Mucosa of stomach (tissue), 1 donor: ENCODE measurements around the gene CDRT4.

Experiments used
- H3K27me3 ChIP-seq: one replicate; pipeline ENCODE4 v1.7.0; 2013; ENCODE audit warnings: mild to moderate bottlenecking, low read length; ENCODE audit not compliant: control insufficient read depth, insufficient read depth
- H3K36me3 ChIP-seq: one replicate; pipeline ENCODE4 v1.7.0; 2013; ENCODE audit warnings: low read length; ENCODE audit not compliant: control insufficient read depth, insufficient read depth
- H3K4me1 ChIP-seq: one replicate; pipeline ENCODE4 v1.7.0; 2013; ENCODE audit warnings: mild to moderate bottlenecking, low read length; ENCODE audit not compliant: control insufficient read depth, insufficient read depth
- H3K4me3 ChIP-seq: one replicate; pipeline ENCODE4 v1.7.0; 2013; ENCODE audit warnings: low read length
- H3K9ac ChIP-seq: one replicate; pipeline ENCODE4 v1.7.0; 2013; ENCODE audit warnings: mild to moderate bottlenecking, low read length, moderate library complexity
- H3K9me3 ChIP-seq: one replicate; pipeline ENCODE4 v1.7.0; 2013; ENCODE audit warnings: mild to moderate bottlenecking, low read length, moderate library complexity; ENCODE audit not compliant: control insufficient read depth
- donor health status: Pancreatic carcinoma.

Gene CDRT4

DNA sequence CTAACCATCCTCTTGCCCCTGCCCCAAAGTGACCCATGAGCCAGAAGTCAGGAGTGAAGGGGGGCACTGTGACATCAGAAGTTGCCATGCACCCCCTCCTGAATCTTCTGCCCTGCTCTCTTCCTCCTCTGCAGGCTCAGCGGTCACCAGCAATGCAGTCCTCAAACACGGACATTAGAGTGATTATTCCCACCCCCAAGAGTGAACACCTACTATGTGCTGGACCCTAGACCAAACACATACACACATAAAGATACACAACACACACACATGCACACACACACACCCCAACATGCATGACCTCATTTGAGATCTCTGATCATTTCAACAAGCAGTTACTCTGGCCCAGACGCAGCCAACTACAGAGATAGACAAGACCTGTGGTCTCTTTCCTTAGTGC lies at the start of gene CDRT4:
TSS of gene CDRT4 (minus strand) at position 30 of the 400 bp plus-strand sequence. CDS start 27,383 bp downstream, outside the sequence.
- no peaks in the 10 kb centered on the region for H3K36me3 ChIP-seq
- H3K9ac ChIP-seq: no peak within 1 kb of the TSS
- H3K4me1 ChIP-seq: peaks cover 3% of the 10 kb centered on the region
- H3K4me3 ChIP-seq: no peak within 1 kb of the TSS
- no peaks in the 10 kb centered on the region for H3K9me3 ChIP-seq
- no peaks in the 10 kb centered on the region for H3K27me3 ChIP-seq

- Histone ChIP-seq H3K36me3 (no peaks in the 10 kb centered on the region), H3K9me3 (no peaks in the 10 kb centered on the region), H3K9ac (no peak overlapping the region), H3K27me3 (no peaks in the 10 kb centered on the region), H3K4me3 (no peak overlapping the region), H3K4me1 (no peaks in the 10 kb centered on the region)
These were observed 48.7 kb upstream of the CDRT4 start for GRCh38 chr17:15516150-15516549.

GRCh38 chr17:15514469-15514868 lies 47.0 kb upstream of the CDRT4 start:
- Histone ChIP-seq H3K9me3 (no peaks in the 10 kb centered on the region), H3K4me1 (no peaks in the 10 kb centered on the region), H3K4me3 (no peak overlapping the region), H3K9ac (no peak overlapping the region), H3K27me3 (no peaks in the 10 kb centered on the region), H3K36me3 (no peaks in the 10 kb centered on the region)

- Histone ChIP-seq H3K4me1 (no peaks in the 10 kb centered on the region), H3K9ac (no peak overlapping the region), H3K36me3 (no peaks in the 10 kb centered on the region), H3K9me3 (no peaks in the 10 kb centered on the region), H3K4me3 (no peak overlapping the region), H3K27me3 (no peaks in the 10 kb centered on the region)
These were observed 46.5 kb upstream of the CDRT4 start for GRCh38 chr17:15513856-15514459.

DNA sequence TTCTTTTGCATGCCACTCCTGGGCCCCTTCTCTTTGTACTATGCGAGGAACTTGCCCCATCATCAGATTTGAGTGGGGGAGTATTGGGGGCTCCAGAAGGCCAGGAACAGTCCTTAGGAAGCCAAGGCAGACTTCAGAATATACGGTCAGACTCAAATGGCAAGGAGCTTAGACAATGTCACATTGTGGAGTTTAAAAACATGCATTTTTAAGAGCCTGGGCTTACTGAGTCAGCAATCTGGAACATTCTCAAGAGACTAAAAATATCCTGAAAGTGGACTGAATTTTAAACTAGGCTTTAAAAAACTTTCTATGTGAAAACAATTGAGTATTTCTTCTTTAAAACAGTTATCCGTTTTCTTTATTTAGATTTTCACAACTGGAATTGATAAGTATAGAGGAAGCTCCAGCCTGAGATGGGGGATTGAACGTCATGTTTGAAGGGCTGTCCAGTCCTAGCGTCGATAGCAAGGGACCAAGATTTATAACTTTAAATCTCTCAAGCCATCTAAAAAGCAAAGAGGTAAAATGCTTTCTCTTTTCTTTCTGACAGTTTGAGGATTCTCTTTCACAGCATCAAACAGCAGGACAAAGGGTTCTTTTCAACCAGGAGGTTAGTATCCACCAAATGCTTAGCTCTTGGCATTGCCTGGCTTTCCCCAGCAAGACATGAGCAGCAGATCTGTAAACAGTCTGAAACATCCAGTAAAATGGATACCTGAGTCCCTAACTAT lies 45.8 kb upstream of the CDRT4 start:
- Histone ChIP-seq H3K9me3 (no peaks in the 10 kb centered on the region), H3K4me1 (no peaks in the 10 kb centered on the region), H3K9ac (no peak overlapping the region), H3K27me3 (no peaks in the 10 kb centered on the region), H3K36me3 (no peaks in the 10 kb centered on the region), H3K4me3 (no peak overlapping the region)

- Histone ChIP-seq H3K27me3 (no peaks in the 10 kb centered on the region), H3K4me3 (no peak overlapping the region), H3K4me1 (no peaks in the 10 kb centered on the region), H3K9ac (no peak overlapping the region), H3K36me3 (no peaks in the 10 kb centered on the region), H3K9me3 (no peaks in the 10 kb centered on the region)
These were observed 44.8 kb upstream of the CDRT4 start for GRCh38 chr17:15512071-15512709.

GRCh38 chr17:15511142-15511541 lies 43.7 kb upstream of the CDRT4 start:
- Histone ChIP-seq H3K9me3 (no peaks in the 10 kb centered on the region), H3K9ac (no peak overlapping the region), H3K27me3 (no peaks in the 10 kb centered on the region), H3K4me1 (no peaks in the 10 kb centered on the region), H3K36me3 (no peaks in the 10 kb centered on the region), H3K4me3 (no peak overlapping the region)

DNA sequence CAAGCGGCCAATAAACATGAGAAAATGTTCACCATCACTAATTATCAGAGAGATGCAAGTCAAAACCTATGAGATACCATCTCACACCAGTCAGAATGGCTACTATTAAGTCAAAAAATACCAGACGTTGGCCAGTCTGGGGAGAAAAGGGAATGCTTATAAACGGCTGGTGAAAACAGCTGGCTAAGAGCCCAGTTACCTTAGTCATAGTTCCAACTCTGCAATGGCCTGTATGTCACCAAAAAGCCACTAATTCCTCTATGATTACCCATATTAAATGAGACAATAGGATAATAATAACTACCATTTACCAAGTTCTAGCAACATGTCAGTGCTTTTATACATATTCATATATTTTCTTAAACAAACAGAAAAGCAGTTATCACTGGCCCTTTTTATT lies 42.9 kb upstream of the CDRT4 start:
- Histone ChIP-seq H3K36me3 (no peaks in the 10 kb centered on the region), H3K4me1 (no peaks in the 10 kb centered on the region), H3K4me3 (no peak overlapping the region), H3K27me3 (no peaks in the 10 kb centered on the region), H3K9ac (no peak overlapping the region), H3K9me3 (no peaks in the 10 kb centered on the region)

- Histone ChIP-seq H3K9ac (no peak overlapping the region), H3K4me1 (no peaks in the 10 kb centered on the region), H3K27me3 (no peaks in the 10 kb centered on the region), H3K36me3 (no peaks in the 10 kb centered on the region), H3K4me3 (no peak overlapping the region), H3K9me3 (no peaks in the 10 kb centered on the region)
These were observed 41.7 kb upstream of the CDRT4 start for GRCh38 chr17:15509095-15509494.

- H3K27me3 ChIP-seq: no peaks in the 10 kb centered on the region
- H3K9me3 ChIP-seq: no peaks in the 10 kb centered on the region
- H3K36me3 ChIP-seq: no peaks in the 10 kb centered on the region
- no peaks in the 10 kb centered on the region for H3K4me1 ChIP-seq
- no peak overlapping the region for H3K9ac ChIP-seq
- no peak overlapping the region for H3K4me3 ChIP-seq
These were observed 41.0 kb upstream of the CDRT4 start for GRCh38 chr17:15508466-15508865.

GRCh38 chr17:15507896-15508295 lies 40.5 kb upstream of the CDRT4 start:
- no peaks in the 10 kb centered on the region for H3K4me1 ChIP-seq
- no peaks in the 10 kb centered on the region for H3K36me3 ChIP-seq
- no peaks in the 10 kb centered on the region for H3K27me3 ChIP-seq
- no peaks in the 10 kb centered on the region for H3K9me3 ChIP-seq
- no peak overlapping the region for H3K4me3 ChIP-seq
- H3K9ac ChIP-seq: no peak overlapping the region

- H3K9ac ChIP-seq: no peak overlapping the region
- H3K27me3 ChIP-seq: no peaks in the 10 kb centered on the region
- H3K4me1 ChIP-seq: no peaks in the 10 kb centered on the region
- H3K4me3 ChIP-seq: no peak overlapping the region
- H3K9me3 ChIP-seq: no peaks in the 10 kb centered on the region
- no peaks in the 10 kb centered on the region for H3K36me3 ChIP-seq
These were observed 39.6 kb upstream of the CDRT4 start for GRCh38 chr17:15507001-15507400.
